HG03378 (cell line): ENCODE results near the gene PIR.

ENCODE experiments used
- ATAC-seq: cut with Tn5 transposase; IDR thresholded peaks from one replicate; pipeline ENCODE4 v1.9.1; 2021; ENCODE audit warnings: mild to moderate bottlenecking, moderate library complexity; ENCODE audit not compliant: unreplicated experiment

The PIR gene

DNA sequence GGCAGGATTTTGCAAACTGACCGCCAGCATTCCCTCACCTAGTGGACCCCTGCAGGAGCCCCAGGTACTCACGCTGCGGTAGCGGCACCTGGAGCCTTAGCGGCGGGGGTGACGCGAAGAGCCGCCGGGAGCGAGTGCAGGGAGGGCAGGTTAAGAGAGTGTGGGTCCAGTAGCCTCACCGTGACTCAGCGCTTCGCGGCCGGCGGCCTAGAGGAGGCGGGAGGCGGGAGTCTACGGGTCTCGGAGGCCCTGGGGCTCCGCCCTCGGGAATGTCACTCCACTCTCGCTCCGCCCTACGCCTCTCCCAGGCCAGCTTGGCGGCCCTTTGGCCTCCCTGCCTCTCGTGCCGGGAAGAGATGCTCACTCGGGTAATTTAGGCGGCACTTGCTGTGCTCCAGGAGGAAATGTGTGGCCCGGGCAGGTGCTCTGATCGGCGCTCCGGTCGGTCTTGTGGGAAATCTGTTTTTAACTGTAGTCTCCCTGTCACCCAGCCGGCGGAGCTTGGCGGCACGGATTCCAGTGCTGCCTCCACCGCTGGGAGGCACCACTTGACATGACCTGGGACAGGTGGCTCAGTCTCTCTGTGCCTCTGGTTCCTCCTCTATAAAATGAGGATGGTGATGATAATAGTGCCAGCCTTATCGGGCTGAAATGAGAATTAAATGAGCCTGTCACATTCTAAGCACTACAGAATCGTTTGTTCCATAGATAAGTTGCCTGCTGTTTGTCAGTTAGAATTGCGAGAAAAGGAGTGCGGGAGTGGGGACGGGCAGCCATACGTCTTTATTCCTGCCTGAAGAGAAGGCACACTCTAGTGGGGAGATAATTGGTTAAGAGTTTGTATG is at the start of gene PIR:
PIR (minus strand) TSS at position 216 of the 845 bp plus-strand sequence. CDS start 2,076 bp downstream, outside the sequence.
- peak; percentile 92 for ATAC-seq

DNA sequence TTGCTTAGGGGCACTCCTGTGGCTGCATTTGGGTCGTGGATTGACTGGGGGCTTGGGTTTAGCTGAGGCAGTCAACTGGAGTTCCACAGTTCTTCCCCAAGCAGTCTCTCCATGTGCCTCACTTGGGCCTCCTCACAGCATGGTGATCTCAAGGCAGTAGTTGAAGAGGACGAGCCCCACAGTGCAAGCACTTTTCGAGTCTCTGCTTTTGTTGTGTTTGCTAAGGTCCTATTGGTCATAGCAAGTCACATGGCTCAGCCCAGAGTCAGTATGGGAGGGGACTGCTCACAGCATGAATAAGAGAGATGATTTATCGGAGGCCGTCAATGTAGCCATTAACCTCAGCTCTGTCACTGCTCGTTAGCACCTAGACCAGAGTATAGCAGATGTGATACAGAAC is 37.2 kb upstream of the PIR start:
- ATAC-seq: no peak

DNA sequence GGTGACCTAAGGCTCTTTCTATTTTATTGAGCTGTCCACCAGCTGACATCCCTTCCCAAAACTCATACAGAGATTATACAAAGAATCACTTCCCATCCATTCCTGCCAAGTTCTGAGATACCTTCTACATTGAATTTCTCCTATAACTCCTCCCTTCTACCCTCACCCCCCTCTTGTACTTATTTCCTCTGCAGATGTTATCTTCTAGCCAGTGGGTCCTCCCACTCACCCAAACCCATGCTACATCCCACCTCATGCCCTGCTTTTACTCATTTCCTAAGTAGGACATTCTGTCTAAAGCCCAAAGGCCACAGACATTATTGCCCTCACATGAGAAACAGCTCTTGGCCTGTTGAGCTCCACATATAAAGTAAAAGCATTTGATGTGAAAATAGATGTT is 36.0 kb upstream of the PIR start:
- ATAC-seq: no peak

DNA sequence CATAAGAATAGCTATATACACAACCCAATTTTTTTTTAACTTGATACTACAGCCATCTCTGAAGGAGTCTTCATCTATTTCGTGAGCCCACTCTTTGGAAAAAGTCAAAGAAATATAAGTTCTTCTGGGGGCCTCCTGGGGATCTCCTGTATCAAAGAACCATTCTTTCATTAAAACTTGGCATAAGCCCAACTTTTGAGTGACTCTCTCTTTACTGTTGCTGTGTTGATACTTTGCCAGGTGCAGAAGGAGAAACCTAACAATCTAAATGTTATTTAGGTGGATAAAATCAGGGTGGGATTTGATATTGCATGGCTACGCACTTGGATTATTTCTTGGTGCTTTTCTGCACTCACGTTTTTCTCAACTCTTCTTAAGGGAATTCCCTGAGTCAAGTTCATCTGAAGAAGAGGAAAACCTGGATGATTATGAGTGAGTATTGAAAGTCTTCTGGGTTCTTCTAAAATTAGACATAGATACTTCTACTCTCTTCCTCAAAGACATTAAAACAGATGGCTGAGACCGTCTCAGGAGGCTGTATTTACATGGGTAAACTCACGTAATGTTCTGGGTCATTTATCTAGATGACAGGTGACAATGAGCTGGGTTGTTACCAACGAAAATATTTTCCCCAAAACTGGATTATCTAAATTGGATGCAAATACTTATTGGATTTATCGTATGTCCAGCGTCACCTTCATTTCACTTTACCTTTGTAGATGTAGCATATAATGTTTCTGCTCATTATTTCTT is 32.7 kb upstream of the PIR start:
- no peak for ATAC-seq

DNA sequence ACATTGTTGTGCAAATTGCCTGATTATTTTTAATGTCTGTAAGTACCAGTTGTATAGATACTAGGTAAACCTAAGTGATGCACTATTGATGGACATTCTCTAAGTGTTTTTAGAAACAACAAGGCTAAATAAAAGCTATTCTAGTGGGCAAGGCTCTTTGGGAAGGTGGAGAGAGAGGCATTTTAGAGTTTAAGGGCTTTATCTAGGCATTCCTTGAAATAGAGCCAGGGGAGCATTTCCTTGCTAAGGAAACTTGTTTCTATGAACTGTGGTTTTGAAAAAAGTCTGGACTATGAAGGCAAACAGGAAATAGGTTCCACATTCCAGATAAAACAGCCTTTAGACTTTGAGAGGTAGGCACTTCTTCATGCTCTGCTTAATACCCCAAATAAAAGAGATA is 31.3 kb upstream of the PIR start:
- ATAC-seq: no peak

DNA sequence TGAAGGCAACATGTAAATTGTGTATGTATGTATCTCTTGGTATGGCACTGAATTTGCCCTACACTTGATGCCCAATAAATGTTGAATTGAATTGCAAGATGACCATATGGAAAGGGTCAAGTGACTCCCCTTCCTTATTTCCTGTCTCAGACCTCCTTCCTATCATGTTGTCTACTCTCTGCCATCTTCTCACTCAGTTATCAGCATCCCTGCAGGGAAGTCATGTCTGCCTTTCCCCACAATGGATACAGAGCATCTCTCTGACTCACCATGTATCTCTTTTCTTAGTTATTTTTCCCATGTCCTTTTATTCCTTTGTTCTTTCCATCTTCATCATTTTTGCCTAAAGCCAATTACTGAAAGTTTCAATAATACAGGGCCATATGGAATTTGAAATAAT is 30.0 kb upstream of the PIR start:
- ATAC-seq: no peak

DNA sequence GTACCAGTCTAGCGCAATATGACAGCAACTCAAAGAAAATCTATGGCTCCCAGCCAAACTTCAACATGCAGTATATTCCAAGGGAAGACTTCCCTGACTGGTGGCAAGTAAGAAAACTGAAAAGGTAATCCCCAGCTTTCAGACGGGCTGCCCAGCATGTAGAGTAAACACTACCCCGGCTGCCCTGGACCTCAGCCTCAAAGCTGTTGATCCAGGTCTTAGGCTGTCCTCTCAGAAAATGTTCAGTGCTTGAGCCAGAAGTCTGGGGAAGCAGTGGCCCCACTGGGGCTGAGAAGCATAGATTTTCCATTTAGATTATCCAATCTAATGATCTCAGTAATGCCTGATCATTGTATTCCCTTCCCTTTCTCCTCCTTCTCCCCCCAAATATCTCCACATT is 29.3 kb upstream of the PIR start:
- ATAC-seq: no peak

DNA sequence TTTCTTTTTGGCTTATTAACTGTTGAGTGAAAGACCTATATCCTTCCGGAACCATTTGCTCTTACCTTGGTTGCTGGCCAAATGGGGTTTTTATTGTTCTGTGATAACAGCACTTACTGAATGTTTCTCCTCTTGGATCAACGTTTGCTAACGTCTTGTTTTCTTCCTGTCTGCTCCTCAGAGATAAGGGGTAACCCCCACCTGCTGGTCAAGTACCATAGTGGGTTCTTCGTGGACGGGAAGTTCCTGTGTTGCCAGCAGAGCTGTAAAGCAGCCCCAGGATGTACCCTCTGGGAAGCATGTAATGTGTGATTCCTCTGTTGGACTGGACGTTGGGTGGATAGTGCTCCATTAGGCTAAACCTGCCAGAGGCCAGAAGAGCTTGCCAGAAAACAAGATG is 22.8 kb upstream of the PIR start:
- ATAC-seq: no peak

DNA sequence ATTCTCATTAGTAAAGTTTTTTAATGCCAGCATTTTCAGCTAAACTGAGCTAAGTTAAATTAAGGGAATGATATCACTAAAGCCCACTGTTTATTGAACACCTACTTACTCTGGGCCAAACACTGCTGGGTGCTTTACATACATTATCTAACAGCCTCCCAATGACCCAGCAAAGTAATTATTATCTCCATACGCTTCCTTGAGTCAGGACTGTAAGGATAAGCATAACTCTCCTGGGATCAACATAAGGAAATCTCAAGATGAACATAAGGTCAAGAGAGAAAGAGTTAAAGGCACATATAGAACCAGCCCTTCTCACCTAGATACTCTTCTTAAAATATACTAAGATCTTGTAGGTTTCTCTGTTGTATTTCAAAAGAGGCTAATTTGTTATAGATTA is 21.1 kb upstream of the PIR start:
- no peak for ATAC-seq

DNA sequence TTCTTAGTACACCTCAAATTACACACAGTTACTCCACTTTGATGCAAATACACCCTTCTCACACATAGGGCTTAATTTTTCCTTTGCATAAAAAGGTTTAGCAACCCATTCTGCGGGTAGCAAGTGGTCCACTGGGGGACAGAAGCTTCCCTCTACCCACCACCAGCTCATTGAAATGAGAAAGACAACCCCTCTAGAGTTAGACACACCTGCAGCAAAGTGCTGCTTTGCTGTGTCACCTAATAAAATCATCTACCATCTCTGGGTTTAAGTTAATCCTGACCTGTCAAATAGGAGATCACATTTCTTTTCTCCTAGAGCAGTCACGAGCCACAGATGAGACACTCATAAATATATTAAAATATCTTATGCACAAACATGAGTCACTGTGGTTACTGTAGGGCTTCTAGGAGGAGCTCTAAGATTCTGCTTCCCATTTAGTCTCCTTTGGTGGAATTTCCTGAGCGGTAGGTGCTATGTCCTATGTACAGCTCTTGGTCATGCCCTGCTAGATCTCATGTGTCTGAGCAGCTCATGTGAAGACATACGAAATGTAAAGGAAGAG is 19.4 kb upstream of the PIR start:
- ATAC-seq: no peak

DNA sequence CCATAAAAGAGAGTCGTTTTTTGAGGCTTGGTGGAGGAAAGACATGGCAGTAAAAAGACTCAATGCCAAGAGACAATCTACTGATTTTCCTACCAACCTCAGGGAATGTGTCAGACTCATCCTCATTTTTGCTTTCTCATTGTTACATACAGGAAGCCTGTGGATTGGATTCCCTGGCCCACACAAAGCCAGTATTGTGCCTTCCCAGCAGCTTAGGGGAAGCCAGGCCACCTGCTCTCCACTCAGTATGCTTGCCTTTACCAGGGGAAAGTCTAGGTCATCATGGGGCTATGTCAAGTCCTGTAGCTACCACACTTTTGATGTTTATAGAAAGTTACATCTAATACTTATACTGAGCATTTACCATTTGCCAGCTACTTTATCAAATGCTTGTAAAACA is 18.4 kb upstream of the PIR start:
- ATAC-seq: no peak

DNA sequence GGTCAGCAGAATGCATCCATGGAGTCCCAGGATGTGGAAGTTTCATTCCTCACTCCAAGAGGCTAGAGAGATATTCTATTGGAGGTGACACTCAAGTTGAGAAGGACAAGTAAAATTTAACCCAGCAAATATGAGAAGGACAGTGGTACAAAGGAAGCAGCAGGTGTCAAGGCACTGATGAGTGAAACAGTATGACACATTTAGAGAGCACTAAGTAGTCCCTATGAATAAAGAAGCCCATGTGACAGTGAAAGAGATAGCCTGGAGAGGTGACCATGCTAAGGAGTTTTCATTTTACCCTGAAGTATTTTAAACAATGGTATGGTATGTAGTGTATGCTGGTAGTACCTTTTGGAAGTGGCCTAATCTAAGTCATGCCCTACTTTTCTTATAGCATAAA is 16.7 kb upstream of the PIR start:
- no peak for ATAC-seq

DNA sequence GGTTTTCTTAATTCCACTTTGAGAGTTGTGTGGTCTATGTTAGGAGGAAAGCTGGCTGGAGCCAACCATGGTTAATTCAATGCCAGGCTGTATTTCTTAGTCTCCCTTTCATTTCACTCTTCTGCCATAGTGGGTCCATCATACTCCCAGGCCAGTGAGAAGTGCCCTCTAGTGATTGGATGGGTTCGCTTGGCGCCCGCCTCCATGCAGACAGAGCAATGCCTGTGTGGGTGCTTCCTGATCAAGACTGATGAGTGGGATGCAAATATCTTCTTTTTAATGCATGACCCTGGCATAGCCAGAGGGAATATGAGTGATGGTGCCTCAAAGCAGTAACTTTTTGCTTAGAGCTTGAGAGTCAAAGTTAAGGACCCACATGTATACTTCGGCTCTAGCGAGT is 13.9 kb upstream of the PIR start:
- no peak for ATAC-seq

DNA sequence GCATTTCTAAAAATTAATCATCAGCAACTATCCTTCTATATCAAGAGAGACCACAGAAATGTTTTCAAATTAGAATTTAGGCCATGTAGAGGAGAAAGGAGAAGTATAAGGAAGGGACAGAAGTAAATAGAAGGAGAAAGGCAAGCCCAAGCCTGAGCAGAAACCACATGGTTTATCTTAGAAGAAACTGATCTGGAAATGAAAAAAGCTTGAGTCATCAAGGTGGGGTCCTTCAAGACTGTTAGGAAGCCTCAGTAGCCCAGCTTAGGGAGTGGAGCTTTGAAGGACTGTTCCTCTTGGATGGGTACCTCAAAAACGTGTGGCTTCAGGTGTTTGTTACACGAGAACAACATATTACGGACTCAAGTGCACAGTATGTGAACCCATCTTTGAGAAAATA is 12.0 kb upstream of the PIR start:
- no peak for ATAC-seq

DNA sequence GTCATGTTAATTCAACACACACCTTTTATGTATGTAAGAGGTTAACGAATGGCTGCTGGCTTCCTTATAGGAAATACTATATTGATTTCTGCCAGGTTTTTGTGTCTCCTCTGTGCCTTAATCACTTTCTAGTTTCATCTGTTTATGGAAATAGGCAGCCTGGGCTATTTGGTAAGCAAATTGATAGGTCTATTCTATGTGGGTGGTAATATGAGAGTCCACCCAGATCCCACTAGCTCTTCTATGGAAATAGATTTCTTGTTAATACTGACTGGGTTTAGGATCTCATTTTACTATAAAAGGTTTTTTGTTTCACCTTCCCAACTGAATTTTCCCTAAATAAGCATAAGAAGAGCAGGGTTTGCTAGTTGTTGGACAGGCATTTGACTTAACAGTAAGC is 11.5 kb upstream of the PIR start:
- ATAC-seq: no peak

DNA sequence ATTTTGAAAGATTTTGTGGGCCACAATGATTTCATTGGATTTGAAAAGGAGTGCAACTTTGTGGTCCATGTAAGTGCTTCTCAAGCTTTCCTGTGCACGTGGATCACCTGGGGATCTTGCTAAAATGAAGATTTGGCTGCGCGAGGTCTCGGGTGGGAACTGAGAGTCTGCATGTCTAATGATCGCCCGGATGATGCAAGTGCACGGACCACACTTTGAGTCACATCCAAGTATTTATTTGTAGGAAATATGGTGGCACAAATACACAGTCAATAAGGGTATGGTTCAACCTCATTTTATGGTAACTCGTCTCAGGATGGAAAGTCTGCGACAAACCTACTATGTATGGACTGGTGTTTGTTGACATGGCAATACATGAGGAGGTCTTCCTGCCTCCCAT is 8.4 kb upstream of the PIR start:
- ATAC-seq: no peak

DNA sequence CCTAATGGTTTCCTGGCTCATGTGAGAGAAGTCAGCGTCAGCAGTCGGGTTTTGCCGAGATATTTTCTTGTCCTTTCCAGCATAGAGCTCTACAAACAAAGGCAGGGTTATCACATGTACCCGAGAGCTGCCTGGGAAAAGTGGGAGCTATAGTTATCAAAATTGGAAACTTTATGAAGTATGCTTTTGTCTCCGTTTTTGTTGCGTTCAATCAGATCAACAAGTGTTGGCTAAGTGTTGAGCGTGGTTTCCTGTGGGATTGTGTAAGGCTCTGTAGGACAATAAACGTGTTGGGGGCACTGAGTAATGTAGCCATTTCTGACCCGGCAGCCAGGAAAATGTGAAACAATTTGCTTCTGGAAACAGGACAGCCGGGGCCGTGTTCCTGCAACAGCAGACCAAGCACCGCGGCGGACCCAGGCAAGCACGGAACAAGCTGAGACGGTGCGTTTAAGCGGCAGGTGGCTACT is 7.4 kb upstream of the PIR start, which contains the start of gene BMX:
BMX (plus strand) TSS at position 311 of the 470 bp plus-strand sequence. CDS start 7,547 bp downstream, outside the sequence.
- no peak for ATAC-seq

DNA sequence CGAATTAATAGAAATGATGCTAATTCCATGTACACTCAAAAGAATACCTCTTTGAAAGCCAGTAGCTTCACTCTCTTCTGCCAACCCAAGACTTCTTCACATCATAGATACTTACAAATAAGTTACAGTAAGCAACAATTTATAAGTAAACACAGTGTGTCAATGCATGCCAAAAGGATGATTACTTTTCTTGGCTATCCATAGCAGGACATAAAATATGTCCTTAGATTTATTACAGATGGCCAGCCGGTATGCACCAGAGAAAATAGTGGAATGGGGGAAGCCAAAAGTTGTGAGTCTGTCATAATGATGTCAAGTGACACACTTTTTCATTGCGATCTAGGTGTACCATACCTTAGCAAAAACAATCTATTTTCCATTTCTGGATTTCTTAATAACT is 6.8 kb upstream of the PIR start:
- ATAC-seq: no peak

DNA sequence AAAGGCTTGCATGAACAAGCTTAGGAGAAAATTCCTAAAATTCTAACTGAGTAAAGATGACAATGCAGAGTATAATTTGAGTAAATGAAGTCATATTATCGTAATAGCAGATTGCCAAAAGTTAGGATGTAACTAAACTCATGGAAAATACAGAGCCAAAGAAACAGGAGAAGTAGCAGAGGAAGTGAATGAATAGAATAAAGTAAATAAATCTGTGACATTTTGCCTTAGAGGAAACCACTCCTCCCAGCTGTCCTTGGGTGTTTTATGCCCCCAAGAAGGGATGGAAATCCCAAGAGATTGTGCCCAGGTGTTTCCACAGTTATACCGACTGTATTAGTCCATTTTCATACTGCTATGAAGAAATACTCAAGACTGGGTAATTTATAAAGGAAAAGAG is 5.6 kb upstream of the PIR start:
- no peak for ATAC-seq

DNA sequence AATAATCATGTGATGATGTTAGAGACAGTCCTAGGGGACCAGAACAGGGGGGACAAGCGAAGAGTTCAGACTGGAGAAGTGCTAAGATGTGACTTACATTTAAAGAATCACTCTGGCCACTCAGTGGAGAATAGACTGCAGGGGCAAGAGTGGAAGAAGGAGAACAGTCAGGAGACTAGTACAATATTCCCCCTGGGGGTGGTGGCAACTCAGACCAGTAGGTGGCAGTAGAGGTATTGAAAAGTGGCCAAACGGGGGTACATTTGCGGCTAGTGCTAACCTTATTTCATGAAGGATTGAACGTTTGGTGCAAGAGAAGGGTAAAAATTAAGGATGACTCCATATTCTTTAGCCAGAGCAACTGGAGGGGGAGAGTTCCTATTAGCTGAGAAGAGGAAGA is 4.7 kb upstream of the PIR start:
- ATAC-seq: no peak

DNA sequence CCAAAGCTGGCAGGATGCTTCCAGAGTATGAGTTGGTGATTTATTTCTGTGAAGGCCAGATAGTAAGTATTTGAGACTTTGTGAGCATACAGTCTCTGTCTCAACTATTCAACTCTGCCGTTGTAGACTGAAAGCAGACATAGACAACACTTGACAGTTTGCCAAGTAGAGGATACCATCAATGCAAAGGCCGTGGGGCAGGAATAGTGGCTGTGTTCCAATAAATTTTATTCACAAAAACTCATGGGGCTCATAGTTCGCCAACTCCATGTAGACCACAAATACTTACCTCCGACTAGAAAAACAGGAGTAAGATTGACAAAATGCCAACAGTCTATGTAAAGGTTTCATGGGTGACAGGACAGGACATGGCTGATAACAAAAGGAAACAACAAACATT is 3.7 kb upstream of the PIR start:
- no peak for ATAC-seq

DNA sequence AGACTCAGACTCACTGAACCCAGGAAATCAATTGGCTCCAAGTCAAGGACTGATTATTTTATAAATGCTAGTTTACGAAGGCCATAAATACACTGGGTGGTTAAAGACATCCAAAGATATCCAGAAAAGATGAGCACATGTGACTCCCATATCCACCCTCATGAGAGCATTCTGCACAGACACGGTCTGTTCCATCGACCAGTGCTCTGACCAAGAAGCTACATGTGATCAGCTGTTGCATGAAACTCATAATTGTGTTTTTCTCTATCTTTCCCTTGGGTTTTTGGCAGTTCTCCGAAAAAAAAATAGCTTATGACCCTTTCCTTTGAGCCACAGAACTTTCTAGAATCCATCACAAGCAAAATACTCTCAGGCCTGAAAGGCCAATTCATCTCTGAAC is 2.7 kb upstream of the PIR start:
- ATAC-seq: no peak
